Heart right ventricle (tissue), 16 donors: Measurements from ENCODE around the gene AEBP1. TPM values are rescaled to one million over a fixed set of nuclear protein-coding genes. Genes with fewer than 3 reads are reported as not detected.
A peak's percentile ranks its signal among the peaks of the same experiment; 100 is the strongest.

Experiments used
- ATAC-seq, 8 donors: fragments of 200-7000 bp; cut with Tn5 transposase; one replicate each; pipeline ENCODE4 v1.9.1; 2020; ENCODE audit warnings: mild to moderate bottlenecking in 8 of 8, moderate library complexity in 8 of 8, moderate number of reproducible peaks in 1 of 8
- DNase-seq, 2 donors: peaks; one replicate each; pipeline ENCODE4 v3.0.0-alpha.2; 2020
- H3K27ac ChIP-seq, 10 donors: fragments of 200-600 bp; sonication (generic) in 2 of 10; one replicate each; pipeline versions ENCODE4 v1.5.0 to v1.8.0; 2020 to 2022; ENCODE audit warnings: mild to moderate bottlenecking in 3 of 10
- H3K27me3 ChIP-seq, 7 donors: fragments of 200-600 bp; one replicate each; pipeline ENCODE4 v1.8.0; 2021 to 2022; ENCODE audit warnings: mild to moderate bottlenecking in 2 of 7
- H3K36me3 ChIP-seq, 9 donors: fragments of 200-600 bp; sonication (generic) in 1 of 9; one replicate each; pipeline versions ENCODE4 v1.5.0 to v1.8.0; 2020 to 2022; ENCODE audit warnings: mild to moderate bottlenecking in 2 of 9
- H3K4me1 ChIP-seq, 9 donors: fragments of 200-600 bp; sonication (generic) in 1 of 9; one replicate each; pipeline versions ENCODE4 v1.5.0 to v1.8.0; 2020 to 2022; ENCODE audit warnings: mild to moderate bottlenecking in 4 of 9
- H3K4me3 ChIP-seq, 10 donors: fragments of 200-600 bp; sonication (generic) in 2 of 10; one replicate each; pipeline versions ENCODE4 v1.5.0 to v1.8.0; 2020 to 2022; ENCODE audit warnings: mild to moderate bottlenecking in 7 of 10, moderate library complexity in 2 of 10
- H3K9me3 ChIP-seq, 11 donors: fragments of 200-600 bp in 10 of 11; sonication (generic) in 2 of 11; one replicate each; pipeline versions ENCODE4 v1.5.0 to v1.8.0; 2013 to 2022; ENCODE audit warnings: mild to moderate bottlenecking in 2 of 11, control low read depth in 1 of 11, moderate library complexity in 1 of 11
- WGBS, 2 donors: extraction: QIAGEN DNeasy Blood & Tissue Kit; methylation state at CpG; one replicate each; pipeline ENCODE4 v1.1.7; 2013; ENCODE audit warnings: inconsistent platforms in 1 of 2; 5-methylcytosine and 5-hydroxymethylcytosine counted together
- intact Hi-C, 10 donors: fragments of 100-400 bp; cut with DNase I; formaldehyde crosslinking; loops; one replicate each; pipeline versions ENCODE4 v1.11.1 to v1.14.2; 2022
- polyA plus RNA-seq, 2 donors: library from polyadenylated mRNA; stranded (reverse); fragments of 200-250 nt; gene quantifications; one replicate each; pipeline ENCODE4 v1.2.3, GENCODE V29; 2013
- total RNA-seq, 10 donors: library from RNA; stranded (reverse); fragmentation: NEBNext Ultra II Directional in 3 of 10; extraction: Animal tissue kit (Norgen Biotek cat#: 25700) in 3 of 10; gene quantifications; one replicate each; pipeline versions ENCODE4 v1.2.1 to v1.2.4, GENCODE V29; 2021 to 2023
- TF ChIP-seq, protein P1 (sequence below), 9 donors: fragments of 200-600 bp; sonication (generic) in 2 of 9; IDR thresholded peaks; one replicate each; pipeline versions ENCODE4 v1.5.0 to v1.8.0; 2021 to 2022; ENCODE audit warnings: antibody characterized with exemption in 9 of 9, mild to moderate bottlenecking in 5 of 9, moderate library complexity in 1 of 9
- donor health status: Arrhythmogenic right ventricular cardiomyopathy.
- donor health status: ischemic (EF 13 %, LVEDD 7.1; RV severe dilation, severe dysfunction).
- donor health status: healthy with polysubstance abuse.
- donor health status: DM: no; HTN: yes; CAD: no.
- donor health status: DM: no; HTN: no; CAD: no.
- donor health status: ischemic (EF 25% LVEDD 6.9; RV normal size, moderate dysfunction).
- donor health status: ischemic (EF 25% LVEDD 5.7; RV mildly dilated, moderate dysfunction).
- donor health status: healthy.
- donor health status: DM: yes; HTN: yes; CAD: no.
- donor health status: Ischemic cardiomyopathy.
- donor health status: ischemic (EF 35%, LVEDD 5.7; RV mildly dilated, moderate dysfunction).
- donor health status: nonischemic (EF 11% LVEDD 7.7; RV severe dilation, severe dysfunction).
- donor health status: DM: yes; HTN: yes; CAD: no.
- donor health status: PGD.
- donor health status: ischemic (EF 29% LVEDD 5.4; RV normal size, mild dysfunction).
- donor health status: nonischemic (EF 23%, LVEDD 6.1; RV moderate dilation, normal function).

AEBP1 gene
- total and polyA plus RNA-seq, 12 donors: 14.1 to 33.7 (median 21.6) TPM

- Histone ChIP-seq H3K9me3 (no peaks in the 10 kb centered on the region), H3K27ac (peak overlapping the region in 6 of 10 donors; percentile 63 to 84 (median 74)), H3K36me3 (no peaks in the 10 kb centered on the region), H3K4me1 (peaks cover 0 to 62% (median 16%) of the 10 kb centered on the region in 9 donors), H3K27me3 (no peaks in the 10 kb centered on the region), H3K4me3 (no peak overlapping the region)
- intact Hi-C loops: loop anchor here in 3 of 10 donors (5.0 to 10.0 kb wide), 3 partner anchors 62 to 69 kb away; partner anchors contain the start of gene YKT6 (in 1 of the 3)
- DNase-seq: no peak
- ATAC-seq: no peak
- WGBS, 2 donors: 51% methylated on average over 3 of the region's 3 CpGs
- TF ChIP-seq, protein P1, sequence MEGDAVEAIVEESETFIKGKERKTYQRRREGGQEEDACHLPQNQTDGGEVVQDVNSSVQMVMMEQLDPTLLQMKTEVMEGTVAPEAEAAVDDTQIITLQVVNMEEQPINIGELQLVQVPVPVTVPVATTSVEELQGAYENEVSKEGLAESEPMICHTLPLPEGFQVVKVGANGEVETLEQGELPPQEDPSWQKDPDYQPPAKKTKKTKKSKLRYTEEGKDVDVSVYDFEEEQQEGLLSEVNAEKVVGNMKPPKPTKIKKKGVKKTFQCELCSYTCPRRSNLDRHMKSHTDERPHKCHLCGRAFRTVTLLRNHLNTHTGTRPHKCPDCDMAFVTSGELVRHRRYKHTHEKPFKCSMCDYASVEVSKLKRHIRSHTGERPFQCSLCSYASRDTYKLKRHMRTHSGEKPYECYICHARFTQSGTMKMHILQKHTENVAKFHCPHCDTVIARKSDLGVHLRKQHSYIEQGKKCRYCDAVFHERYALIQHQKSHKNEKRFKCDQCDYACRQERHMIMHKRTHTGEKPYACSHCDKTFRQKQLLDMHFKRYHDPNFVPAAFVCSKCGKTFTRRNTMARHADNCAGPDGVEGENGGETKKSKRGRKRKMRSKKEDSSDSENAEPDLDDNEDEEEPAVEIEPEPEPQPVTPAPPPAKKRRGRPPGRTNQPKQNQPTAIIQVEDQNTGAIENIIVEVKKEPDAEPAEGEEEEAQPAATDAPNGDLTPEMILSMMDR (IDR thresholded peaks at IDR 0.05): no peak
These were observed 29.1 kb downstream of the AEBP1 start for GRCh38 chr7:44133295-44133694.

DNA sequence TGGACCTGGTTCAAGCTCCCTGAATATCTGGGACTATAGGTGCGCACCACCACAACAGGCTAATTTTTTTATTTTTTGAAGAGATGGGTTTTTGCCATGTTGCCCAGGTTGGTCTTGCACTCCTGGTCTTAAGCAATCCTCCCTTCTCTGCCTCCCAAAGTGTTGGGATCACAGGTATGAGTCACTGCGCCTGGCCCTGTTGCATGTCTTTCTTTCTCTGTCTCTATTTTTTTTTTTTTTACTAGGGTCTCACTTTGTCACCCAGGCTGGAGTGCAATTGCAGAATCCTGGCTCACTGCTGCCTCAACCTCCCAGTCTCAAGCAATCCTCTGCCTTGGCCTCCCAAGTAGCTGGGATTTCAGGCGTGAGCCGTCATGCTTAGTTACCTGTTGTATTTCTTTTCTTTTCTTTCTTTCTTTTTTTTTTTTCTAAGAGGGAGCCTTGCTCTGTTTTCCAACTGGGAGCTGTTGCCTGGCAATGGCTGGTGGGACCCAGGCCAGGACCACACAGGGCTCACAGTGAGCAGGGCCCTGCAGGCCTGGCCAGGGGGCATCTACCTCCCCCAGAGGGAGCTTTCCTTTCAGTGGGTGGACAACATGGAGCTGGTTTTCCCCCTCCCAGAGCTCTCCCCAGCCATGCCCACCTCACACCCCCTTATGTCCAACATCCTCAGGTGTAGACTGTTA, 30.9 kb downstream of the AEBP1 start:
- no peaks in the 10 kb centered on the region for H3K9me3 ChIP-seq
- ATAC-seq: no peak
- TF ChIP-seq, protein P1 (IDR thresholded peaks at IDR 0.05): no peak
- H3K4me3 ChIP-seq: no peak overlapping the region
- intact Hi-C loops: loop anchor here in 4 of 10 donors (5.0 to 10.0 kb wide), 3 partner anchors 60 to 67 kb away; partner anchors contain the start of gene YKT6 (in 1 of the 4)
- H3K27me3 ChIP-seq: no peaks in the 10 kb centered on the region
- H3K4me1 ChIP-seq: peaks cover 0 to 48% (median 16%) of the 10 kb centered on the region in 9 donors
- WGBS, 2 donors: 81 to 86% methylated on average over 4 of the region's 4 CpGs
- peak in 1 of 2 donors; percentile 42 for DNase-seq
- no peaks in the 10 kb centered on the region for H3K36me3 ChIP-seq
- H3K27ac ChIP-seq: peak overlapping the region in 7 of 10 donors; percentile 31 to 68 (median 52)

GRCh38 chr7:44136731-44137130, 32.6 kb downstream of the AEBP1 start:
- ATAC-seq (no peak), DNase-seq (no peak)
- TF ChIP-seq, protein P1 (IDR thresholded peaks at IDR 0.05): no peak
- peaks cover 0 to 51% (median 13%) of the 10 kb centered on the region in 9 donors for H3K4me1 ChIP-seq
- no peaks in the 10 kb centered on the region for H3K36me3 ChIP-seq
- intact Hi-C loops: loop anchor here in 2 of 10 donors (5.0 to 10.0 kb wide), 2 partner anchors 58 to 61 kb away; no protein-coding TSS in a partner anchor
- H3K9me3 ChIP-seq: no peaks in the 10 kb centered on the region
- H3K4me3 ChIP-seq: no peak overlapping the region
- 80% methylated on average over 5 of the region's 5 CpGs for WGBS, 2 donors
- peak overlapping the region in 2 of 10 donors; percentile 48 to 52 for H3K27ac ChIP-seq
- H3K27me3 ChIP-seq: no peaks in the 10 kb centered on the region

DNA sequence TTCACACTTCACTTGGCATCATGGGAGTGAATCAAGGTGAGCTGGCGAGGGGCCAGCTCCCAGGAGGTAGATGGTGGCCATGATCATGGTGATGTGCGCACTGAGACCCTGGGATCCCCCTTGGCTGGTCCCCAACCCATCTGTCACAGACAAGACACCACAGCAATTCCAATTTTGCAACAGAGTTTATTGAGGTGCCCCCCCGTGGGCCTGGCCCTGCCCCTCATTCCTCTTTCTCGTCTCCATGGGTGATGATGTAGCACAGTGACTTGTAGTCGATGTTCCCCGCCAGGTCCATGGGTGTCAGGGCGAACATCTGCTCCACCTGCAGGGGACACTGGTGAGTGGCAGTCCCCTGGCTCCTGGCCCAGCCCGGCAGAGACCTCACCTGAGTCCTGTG, 34.6 kb downstream of the AEBP1 start:
- WGBS, 2 donors: 59 to 70% methylated on average over 8 of the region's 8 CpGs
- intact Hi-C loops: loop anchor here in 2 of 10 donors (5.0 to 10.0 kb wide), 2 partner anchors 56 to 59 kb away; no protein-coding TSS in a partner anchor
- peak overlapping the region in 1 of 10 donors; percentile 41 for H3K27ac ChIP-seq
- no peaks in the 10 kb centered on the region for H3K36me3 ChIP-seq
- no peaks in the 10 kb centered on the region for H3K9me3 ChIP-seq
- no peak for DNase-seq
- no peaks in the 10 kb centered on the region for H3K27me3 ChIP-seq
- TF ChIP-seq, protein P1 (IDR thresholded peaks at IDR 0.05): no peak
- H3K4me3 ChIP-seq: no peak overlapping the region
- no peak for ATAC-seq
- H3K4me1 ChIP-seq: peaks cover 0 to 31% (median 5%) of the 10 kb centered on the region in 9 donors
